ENCODE measurements around the gene RASD2.

DNA sequence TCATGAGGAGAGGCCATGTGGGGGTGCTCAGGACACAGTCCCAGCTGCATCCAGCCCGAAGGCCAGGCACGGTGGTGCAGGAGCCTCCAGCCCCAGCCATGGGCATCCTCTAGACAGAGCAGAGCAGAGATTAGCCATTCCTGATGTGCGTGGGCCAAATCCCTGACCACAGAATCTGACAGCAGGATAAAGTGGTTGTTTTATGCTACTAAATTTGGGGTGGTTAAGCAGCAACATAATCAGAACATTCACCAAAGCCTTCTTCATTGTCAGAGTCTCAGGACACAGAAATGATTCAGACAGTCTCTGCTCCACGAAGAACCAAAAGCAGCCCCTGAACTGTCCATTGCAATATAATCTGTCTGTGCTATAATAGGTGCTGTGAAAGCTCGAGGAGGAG lies 19.7 kb downstream of the RASD2 start:
- TF ChIP-seq CTCF (conservative IDR thresholded peaks at IDR 0.05; ENCODE audit: low read length) (no peak), EZH2phosphoT487 (IDR thresholded peaks at IDR 0.05; ENCODE audit: borderline replicate concordance, low read depth, low read length) (no peak)

Data from OCI-LY7 (cell line).